HCT116 (cell line): ENCODE results near the gene DBP. TPM values are rescaled to one million over a fixed set of nuclear protein-coding genes. Genes with fewer than 3 reads are reported as not detected.

Source experiments
- ATAC-seq: fragments of 200-7000 bp; cut with Tn5 transposase; 2 replicates; pipeline ENCODE4 v1.9.1; 2020; ENCODE audit warnings: mild to moderate bottlenecking, moderate library complexity
- BruUV-seq: library from RNA; stranded (reverse); fragments of 400-500 nt; replicated peaks from 2 replicates; lab custom pipeline; 2021; lab: Mats Ljungman, UMichigan
- CTCF ChIA-PET: fragments of 300-600 bp; sonication (Branson Sonifier 250); formaldehyde crosslinking; loops from one replicate; lab custom pipeline; 2021; ENCODE audit warnings: antibody characterized with exemption; lab: Charles Lee
- POLR2A ChIA-PET: fragments of 300-600, 350-600 bp; sonication (Branson Sonifier 250); formaldehyde crosslinking; loops from one replicate; lab custom pipeline; 2021; ENCODE audit warnings: antibody characterized with exemption; lab: Charles Lee
- RAD21 ChIA-PET, 2 experiments: fragments of 300-600 bp; sonication (Branson Sonifier 250); formaldehyde crosslinking; loops; one replicate each; lab custom pipeline; 2023; ENCODE audit warnings: low total read pairs in 2 of 2; ENCODE audit not compliant: uncharacterized antibody in 2 of 2, unreplicated experiment in 2 of 2, low non-redundant PET in 1 of 2; lab: Charles Lee
- DNase-seq: peaks from one replicate; pipeline ENCODE4 v3.0.0-alpha.2; 2010; ENCODE audit warnings: low read depth, low spot score
- H2AFZ ChIP-seq: fragments of 200-600 bp; shearing (Covaris generic), sonication (generic); 2 replicates; pipeline ENCODE4 v1.6.1; 2017; ENCODE audit warnings: low read depth, mixed run types, mixed read lengths, antibody characterized with exemption, low read length; ENCODE audit not compliant: poor library complexity, severe bottlenecking
- H3K27ac ChIP-seq: 2 replicates; pipeline ENCODE4 v1.5.1; 2012; ENCODE audit warnings: low read depth, low read length
- H3K27me3 ChIP-seq: fragments of 200-600 bp; sonication (generic); 2 replicates; pipeline ENCODE4 v1.6.1; 2016; ENCODE audit warnings: mixed run types, low read length, mixed read lengths; ENCODE audit not compliant: insufficient read depth
- H3K36me3 ChIP-seq, 2 experiments: fragments of 200-500 bp in 1 of 2; fragments of 200-600 bp in 1 of 2; sonication (Bioruptor generic) in 1 of 2; sonication (generic) in 1 of 2; 2 replicates each; pipeline versions ENCODE4 v1.5.1 to v1.6.1; 2014 to 2016; ENCODE audit warnings: low read length in 2 of 2, inconsistent platforms in 1 of 2, mixed read lengths in 1 of 2, mixed run types in 1 of 2; ENCODE audit not compliant: insufficient read depth in 2 of 2, control insufficient read depth in 1 of 2
- H3K4me1 ChIP-seq, 2 experiments: fragments of 200-600 bp in 1 of 2; sonication (generic) in 1 of 2; 2 replicates each; pipeline versions ENCODE4 v1.5.1 to v1.6.1; 2012 to 2017; ENCODE audit warnings: low read length in 2 of 2, inconsistent platforms in 1 of 2, mild to moderate bottlenecking in 1 of 2, mixed read lengths in 1 of 2, mixed run types in 1 of 2, moderate library complexity in 1 of 2; ENCODE audit not compliant: insufficient read depth in 2 of 2, control insufficient read depth in 1 of 2
- H3K4me2 ChIP-seq: fragments of 200-600 bp; sonication (generic); 2 replicates; pipeline ENCODE4 v1.6.1; 2017; ENCODE audit warnings: mixed run types, low read length, mixed read lengths
- H3K4me3 ChIP-seq, 2 experiments: fragments of 200-600 bp in 1 of 2; sonication (generic) in 1 of 2; replicated peaks in 1 of 2; 2 replicates each; pipeline ENCODE4 v1.5.1; 2011 to 2016; ENCODE audit warnings: low read length in 2 of 2, control low read depth in 1 of 2, low read depth in 1 of 2, mild to moderate bottlenecking in 1 of 2, mixed read lengths in 1 of 2, mixed run types in 1 of 2
- H3K79me2 ChIP-seq: fragments of 200-600 bp; sonication (generic); 2 replicates; pipeline ENCODE4 v1.6.1; 2017; ENCODE audit warnings: mild to moderate bottlenecking, mixed run types, low read length, moderate library complexity, mixed read lengths; ENCODE audit not compliant: insufficient read depth
- H3K9ac ChIP-seq: fragments of 200-600 bp; sonication (generic); 2 replicates; pipeline ENCODE4 v1.6.1; 2016; ENCODE audit warnings: low read length, mixed read lengths
- H3K9me2 ChIP-seq: fragments of 200-600 bp; sonication (generic), shearing (Covaris generic); 2 replicates; pipeline ENCODE4 v1.6.1; 2017; ENCODE audit warnings: mixed run types, mild to moderate bottlenecking, moderate library complexity; ENCODE audit not compliant: insufficient read depth
- H3K9me3 ChIP-seq, 2 experiments: fragments of 200-500 bp in 1 of 2; fragments of 200-600 bp in 1 of 2; sonication (Bioruptor generic) in 1 of 2; sonication (generic) in 1 of 2; 2 replicates each; pipeline ENCODE4 v1.6.1; 2014 to 2017; ENCODE audit warnings: low read length in 2 of 2, mixed read lengths in 2 of 2, inconsistent platforms in 1 of 2, low read depth in 1 of 2, mild to moderate bottlenecking in 1 of 2, mixed run types in 1 of 2, moderate library complexity in 1 of 2; ENCODE audit not compliant: control insufficient read depth in 1 of 2, insufficient read depth in 1 of 2
- H4K20me1 ChIP-seq: fragments of 200-600 bp; sonication (generic), shearing (Covaris generic); 2 replicates; pipeline ENCODE4 v1.6.1; 2017; ENCODE audit warnings: mixed run types, mild to moderate bottlenecking, moderate library complexity; ENCODE audit not compliant: insufficient read depth
- CBX3 ChIP-seq: IDR thresholded peaks from 2 replicates; pipeline ENCODE4 v1.6.1; 2012; ENCODE audit warnings: low read depth
- EGR1 ChIP-seq: IDR thresholded peaks from 2 replicates; pipeline ENCODE4 v1.6.1; 2012; ENCODE audit warnings: low read depth
- EZH2 ChIP-seq: fragments of 200-600 bp; sonication (generic); IDR thresholded peaks from 2 replicates; pipeline ENCODE4 v1.6.1; 2017; ENCODE audit warnings: antibody characterized with exemption, mixed run types
- FOSL1 ChIP-seq: IDR thresholded peaks from 2 replicates; pipeline ENCODE4 v1.6.1; 2012; ENCODE audit warnings: low read depth
- JUND ChIP-seq: IDR thresholded peaks from 2 replicates; pipeline ENCODE4 v1.6.1; 2012
- POLR2A ChIP-seq: IDR thresholded peaks from 2 replicates; pipeline ENCODE4 v1.7.0; 2011; ENCODE audit warnings: borderline replicate concordance; ENCODE audit not compliant: insufficient read depth, insufficient read length; ENCODE audit errors: extremely low read depth
- POLR2AphosphoS5 ChIP-seq: IDR thresholded peaks from 2 replicates; pipeline ENCODE4 v1.6.1; 2011; ENCODE audit warnings: mild to moderate bottlenecking, low read depth, low read length, moderate library complexity
- RAD21 ChIP-seq: IDR thresholded peaks from 2 replicates; pipeline ENCODE4 v1.6.1; 2012; ENCODE audit warnings: low read depth, mild to moderate bottlenecking
- SIN3A ChIP-seq: IDR thresholded peaks from 2 replicates; pipeline ENCODE4 v1.6.1; 2012; ENCODE audit warnings: low read depth
- SP1 ChIP-seq: IDR thresholded peaks from 2 replicates; pipeline ENCODE4 v1.6.1; 2012; ENCODE audit warnings: low read depth
- SRF ChIP-seq: IDR thresholded peaks from 2 replicates; pipeline ENCODE4 v1.6.1; 2012; ENCODE audit warnings: low read depth
- TCF7L2 ChIP-seq: IDR thresholded peaks from 2 replicates; pipeline ENCODE4 v1.7.0; 2011; ENCODE audit warnings: borderline replicate concordance, inconsistent platforms; ENCODE audit not compliant: insufficient read depth, insufficient read length; ENCODE audit errors: extremely low read depth
- YY1 ChIP-seq: IDR thresholded peaks from 2 replicates; pipeline ENCODE4 v1.6.1; 2011; ENCODE audit warnings: low read length, low read depth, moderate library complexity, mild to moderate bottlenecking; ENCODE audit not compliant: insufficient replicate concordance; ENCODE audit errors: extremely low read depth
- ZFX ChIP-seq: fragments of 450-650 bp; IDR thresholded peaks from 2 replicates; pipeline ENCODE4 v1.6.1; 2017
- ZNF274 ChIP-seq: fragments of 200-500 bp; sonication (Bioruptor generic); IDR thresholded peaks from 2 replicates; pipeline ENCODE4 v1.6.1; 2014; ENCODE audit warnings: mild to moderate bottlenecking, low read depth, low read length, inconsistent platforms
- intact Hi-C: fragments of 100-400 bp; cut with micrococcal nuclease; formaldehyde crosslinking; loops from 2 replicates; pipeline ENCODE4 v1.10.0; 2022
- total RNA-seq: library from RNA; stranded (reverse); gene quantifications from one replicate; pipeline ENCODE4 v1.2.1, GENCODE V29; 2021; ENCODE audit not compliant: unreplicated experiment
- TF ChIP-seq, protein P1 (sequence below): IDR thresholded peaks from 2 replicates; pipeline ENCODE4 v1.6.1; 2012
- TF ChIP-seq, protein P2 (sequence below): IDR thresholded peaks from 2 replicates; pipeline ENCODE4 v1.6.1; 2011; ENCODE audit warnings: mild to moderate bottlenecking, low read length, moderate library complexity; ENCODE audit not compliant: insufficient replicate concordance; ENCODE audit errors: extremely low read depth

Gene DBP
- total RNA-seq, 1 experiment from 2014 or later: 45.9 TPM

DNA sequence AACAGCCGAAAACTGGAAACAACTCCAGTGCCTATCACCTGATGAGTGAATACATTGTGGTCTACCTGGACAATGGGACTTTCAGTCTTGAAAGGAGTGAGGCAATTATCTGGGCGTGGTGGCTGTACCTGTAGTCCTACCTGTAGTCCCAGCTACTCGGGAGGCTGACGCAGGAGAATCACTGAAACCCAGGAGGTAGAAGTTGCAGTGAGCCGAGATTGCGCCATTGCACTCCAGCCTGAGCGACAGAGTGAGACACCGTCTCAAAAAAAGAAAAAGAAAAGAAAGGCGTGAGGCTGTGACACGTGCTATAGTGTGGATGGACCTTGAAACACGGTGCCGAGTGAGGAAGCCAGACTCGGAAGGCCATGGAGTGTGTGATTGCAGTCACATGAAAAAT lies 39.7 kb upstream of the DBP start (continued):
- TF ChIP-seq, protein P1, sequence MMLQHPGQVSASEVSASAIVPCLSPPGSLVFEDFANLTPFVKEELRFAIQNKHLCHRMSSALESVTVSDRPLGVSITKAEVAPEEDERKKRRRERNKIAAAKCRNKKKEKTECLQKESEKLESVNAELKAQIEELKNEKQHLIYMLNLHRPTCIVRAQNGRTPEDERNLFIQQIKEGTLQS: no peak
- TF ChIP-seq ZNF274 (no peak), RAD21 (no peak)

DNA sequence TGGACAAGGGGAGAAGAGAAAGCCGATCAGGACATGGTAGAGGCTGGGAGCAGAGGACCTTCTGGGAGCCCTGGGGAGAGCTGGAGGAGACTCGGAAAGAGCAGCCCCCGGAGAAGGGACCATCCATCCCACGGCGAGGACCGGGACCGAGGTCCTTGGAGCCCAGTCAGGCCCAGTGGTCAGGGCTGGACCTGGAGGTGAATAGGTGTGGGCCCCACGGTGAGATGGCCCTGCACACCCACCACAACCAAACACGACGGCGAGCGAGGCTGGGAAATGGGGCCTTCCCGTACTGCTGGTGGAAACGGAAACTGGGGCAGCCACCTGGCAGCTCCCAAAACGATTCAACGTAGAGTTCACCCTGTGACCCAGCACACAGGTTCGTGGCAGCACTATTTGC lies 39.3 kb upstream of the DBP start:
- H3K9ac ChIP-seq: no peak overlapping the region
- H3K36me3 ChIP-seq: no peaks in the 10 kb centered on the region
- RAD21 ChIA-PET: no interaction called here
- no peaks in the 10 kb centered on the region for H3K9me2 ChIP-seq
- no peak for ATAC-seq
- H3K4me2 ChIP-seq: no peak overlapping the region
- no peak overlapping the region for H3K4me3 ChIP-seq
- H3K79me2 ChIP-seq: no peaks in the 10 kb centered on the region
- TF ChIP-seq CBX3 (no peak), YY1 (no peak), POLR2A (no peak), EGR1 (no peak), FOSL1 (no peak), SP1 (no peak), TCF7L2 (no peak), ZFX (no peak), SRF (no peak), EZH2 (no peak), ZNF274 (no peak), RAD21 (no peak), SIN3A (no peak), POLR2AphosphoS5 (no peak), JUND (no peak)
- TF ChIP-seq, protein P2, sequence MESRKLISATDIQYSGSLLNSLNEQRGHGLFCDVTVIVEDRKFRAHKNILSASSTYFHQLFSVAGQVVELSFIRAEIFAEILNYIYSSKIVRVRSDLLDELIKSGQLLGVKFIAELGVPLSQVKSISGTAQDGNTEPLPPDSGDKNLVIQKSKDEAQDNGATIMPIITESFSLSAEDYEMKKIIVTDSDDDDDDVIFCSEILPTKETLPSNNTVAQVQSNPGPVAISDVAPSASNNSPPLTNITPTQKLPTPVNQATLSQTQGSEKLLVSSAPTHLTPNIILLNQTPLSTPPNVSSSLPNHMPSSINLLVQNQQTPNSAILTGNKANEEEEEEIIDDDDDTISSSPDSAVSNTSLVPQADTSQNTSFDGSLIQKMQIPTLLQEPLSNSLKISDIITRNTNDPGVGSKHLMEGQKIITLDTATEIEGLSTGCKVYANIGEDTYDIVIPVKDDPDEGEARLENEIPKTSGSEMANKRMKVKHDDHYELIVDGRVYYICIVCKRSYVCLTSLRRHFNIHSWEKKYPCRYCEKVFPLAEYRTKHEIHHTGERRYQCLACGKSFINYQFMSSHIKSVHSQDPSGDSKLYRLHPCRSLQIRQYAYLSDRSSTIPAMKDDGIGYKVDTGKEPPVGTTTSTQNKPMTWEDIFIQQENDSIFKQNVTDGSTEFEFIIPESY: no peak
- TF ChIP-seq, protein P1: no peak
- H3K9me3 ChIP-seq: no peaks in the 10 kb centered on the region
- no TSS peak for BruUV-seq
- H3K27me3 ChIP-seq: no peaks in the 10 kb centered on the region
- no peak for DNase-seq
- no peaks in the 10 kb centered on the region for H4K20me1 ChIP-seq
- no peak overlapping the region for H3K27ac ChIP-seq
- POLR2A ChIA-PET: interaction anchor here (1.4 kb wide), 1 partner anchor 19 kb away, joined by 3 read pairs; the partner anchor contains the start of gene FUT2
- H2AFZ ChIP-seq: no peak overlapping the region
- H3K4me1 ChIP-seq: peaks cover 13 to 25% of the 10 kb centered on the region in 2 experiments
- CTCF ChIA-PET: interaction anchor here (3.0 to 3.1 kb wide), 2 partner anchors 20 to 62 kb away, joined by 12 to 16 read pairs; partner anchors contain the start of gene FUT2
- intact Hi-C loops: no loop called here
